HG03354 (cell line): ENCODE data around the gene FPGT.
A peak's percentile ranks its signal among the peaks of the same experiment; 100 is the strongest.
"Not testable (repeated sequence)": the region's sequence is repeated elsewhere in the genome, so short reads cannot be mapped to it uniquely, and the experiment has no call there.

Experiments used
- ATAC-seq: cut with Tn5 transposase; IDR thresholded peaks from one replicate; pipeline ENCODE4 v1.9.1; 2021; ENCODE audit warnings: mild to moderate bottlenecking; ENCODE audit not compliant: unreplicated experiment, poor library complexity, severe bottlenecking

Gene FPGT

DNA sequence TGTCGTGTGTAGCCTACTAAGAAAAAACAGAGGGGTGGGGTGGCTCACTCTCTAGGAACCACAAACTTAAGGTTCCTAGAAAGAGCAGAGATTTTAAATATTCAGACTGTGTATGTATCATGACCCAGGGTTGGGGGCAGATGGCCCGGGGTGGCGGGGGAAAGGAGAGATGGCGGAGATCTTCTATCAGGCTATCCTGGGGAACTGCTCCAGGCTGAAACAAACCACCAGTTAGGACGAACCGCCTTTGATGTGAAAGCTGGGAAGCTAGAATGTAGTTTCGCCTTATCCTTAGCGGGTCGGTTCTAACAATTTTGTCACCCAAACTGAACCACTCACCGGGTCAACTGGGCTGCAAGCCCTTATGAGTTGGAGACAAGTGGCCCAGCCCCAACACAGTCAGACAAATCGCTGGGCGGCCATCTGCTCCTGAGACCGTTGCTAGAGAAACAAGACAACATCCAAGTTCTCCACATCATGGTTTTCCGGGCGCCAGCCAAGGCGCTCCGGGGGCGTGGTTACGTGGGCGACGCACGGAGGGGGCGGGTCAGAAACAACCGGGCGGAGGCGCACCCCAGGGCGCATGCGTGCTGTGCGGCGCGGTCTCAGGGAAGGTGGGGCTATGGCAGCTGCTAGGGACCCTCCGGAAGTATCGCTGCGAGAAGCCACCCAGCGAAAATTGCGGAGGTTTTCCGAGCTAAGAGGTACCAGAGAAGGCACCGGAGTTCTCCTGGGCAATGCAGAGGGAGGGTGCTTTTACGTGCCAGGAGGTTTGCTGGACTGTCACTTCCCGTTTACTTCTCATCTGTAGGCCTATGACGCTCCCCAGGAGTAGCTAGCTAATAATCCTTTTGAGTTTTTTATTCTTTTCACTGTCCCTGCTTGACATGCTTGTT lies at the start of gene FPGT, which contains the start of gene LRRIQ3:
FPGT (plus strand) TSS at position 586 of the 896 bp plus-strand sequence; CDS start at position 623, 37 bp downstream.
LRRIQ3 (minus strand) TSS at position 520 of the 896 bp plus-strand sequence. CDS start 14,492 bp downstream, outside the sequence.
- peak; percentile 95 for ATAC-seq

DNA sequence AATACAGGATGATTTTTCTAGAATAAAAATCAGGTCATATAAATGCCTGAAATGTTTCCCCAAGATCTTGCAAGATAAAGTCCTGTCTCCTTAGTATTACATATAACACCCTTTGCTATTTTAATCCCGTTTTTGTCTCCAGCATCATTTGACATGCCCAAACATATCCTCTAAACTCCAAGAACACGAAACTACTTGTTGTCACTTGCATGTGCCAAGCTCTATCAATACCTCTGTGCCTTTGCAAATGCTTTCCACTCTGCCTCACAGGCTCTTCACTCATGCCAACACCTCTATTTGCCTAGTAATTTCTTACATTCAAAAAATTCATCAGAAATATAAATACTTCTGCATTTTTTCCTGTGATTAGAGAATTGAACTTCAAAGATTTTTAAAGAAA lies 38.0 kb upstream of the FPGT start:
- ATAC-seq, result no peak

DNA sequence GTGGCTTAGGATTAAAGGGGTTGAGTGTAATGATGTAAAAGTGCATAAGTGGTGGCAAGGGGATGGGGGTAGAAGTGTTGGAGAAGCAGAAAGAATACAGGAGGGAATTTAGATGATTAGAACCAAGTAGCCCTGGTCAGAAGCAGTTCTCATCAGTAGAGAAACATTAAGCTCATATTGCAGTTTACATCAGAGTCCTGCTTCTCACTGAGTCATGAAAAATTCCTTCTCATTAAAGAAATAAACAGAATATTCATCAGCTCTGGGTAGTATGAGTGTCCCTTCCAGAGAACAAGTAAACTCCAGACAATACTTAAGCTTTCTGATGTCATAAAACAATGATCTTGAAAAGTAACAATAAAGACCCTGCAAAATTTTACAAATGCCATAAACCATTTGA lies 36.5 kb upstream of the FPGT start:
- ATAC-seq, result no peak

DNA sequence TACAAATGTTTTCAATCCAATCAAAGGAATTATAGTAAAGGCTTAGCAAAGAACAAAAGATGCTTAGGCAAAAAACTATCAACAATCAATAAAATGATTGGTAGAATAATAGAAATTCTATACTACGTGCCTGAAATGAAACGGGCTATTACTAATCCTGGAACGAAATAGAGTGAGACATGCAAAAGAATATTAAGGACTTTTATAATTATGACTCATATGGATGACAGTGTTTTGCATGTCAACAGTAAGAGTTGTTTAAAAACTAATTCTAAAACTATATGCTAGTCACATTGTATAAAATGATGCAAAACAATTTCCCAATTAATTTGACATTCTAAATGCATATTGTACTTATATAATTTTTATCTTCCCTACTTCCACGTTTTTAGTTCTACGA lies 35.7 kb upstream of the FPGT start:
- no peak for ATAC-seq

DNA sequence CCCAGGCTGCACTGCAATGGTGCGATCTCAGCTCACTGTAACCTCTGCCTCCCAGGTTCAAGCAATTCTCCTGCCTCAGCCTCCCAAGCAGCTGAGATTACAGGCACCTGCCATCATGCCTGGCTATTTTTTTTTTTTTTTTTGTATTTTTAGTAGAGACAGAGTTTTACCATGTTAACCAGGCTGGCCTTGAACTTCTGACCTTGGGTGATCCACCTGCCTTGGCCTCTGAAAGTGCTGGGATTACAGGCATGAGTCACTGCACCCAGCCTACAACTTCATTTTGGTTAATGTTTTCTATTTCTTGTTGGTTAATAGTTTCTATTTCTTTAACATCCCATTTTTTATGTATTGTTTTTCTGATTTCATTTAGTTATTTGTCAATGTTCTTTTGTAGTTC lies 23.6 kb upstream of the FPGT start:
- ATAC-seq, result not testable (repeated sequence)

DNA sequence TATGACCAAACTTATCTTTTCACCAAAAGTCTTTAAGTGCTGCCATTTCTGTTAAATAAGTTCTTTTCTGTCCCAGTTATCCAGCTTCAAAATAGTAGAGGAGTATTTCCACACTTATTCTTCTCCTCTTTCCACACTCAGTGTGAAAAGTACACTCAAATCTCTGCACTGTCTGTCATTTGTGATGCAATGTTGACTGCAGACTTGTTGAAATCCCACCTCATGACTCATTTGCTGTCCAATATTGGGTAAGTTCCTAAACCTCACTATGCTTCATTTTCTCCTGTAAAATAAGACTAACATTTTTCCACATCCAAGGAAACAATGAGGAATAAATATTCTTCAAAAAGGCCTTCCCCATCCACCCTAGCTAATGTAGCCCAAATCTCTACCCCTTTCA lies 17.6 kb upstream of the FPGT start:
- no peak for ATAC-seq

DNA sequence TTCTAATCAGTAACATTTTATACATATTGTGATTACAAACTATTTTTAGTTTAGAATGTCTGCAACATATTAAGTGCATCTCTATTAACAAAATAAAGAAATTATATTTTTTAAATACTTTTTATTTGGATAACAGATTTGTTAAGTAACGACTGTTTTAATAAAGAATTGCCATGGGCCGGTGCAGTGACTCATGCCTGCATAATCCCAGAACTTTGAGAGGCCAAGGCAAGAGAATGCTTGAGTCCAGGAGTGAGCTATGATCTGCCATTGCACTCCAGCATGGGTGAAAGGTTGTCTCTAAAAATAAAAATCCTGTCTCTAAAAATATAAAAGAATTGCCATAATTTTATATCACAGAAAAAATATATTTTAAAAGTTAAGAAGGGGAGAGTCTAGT lies 4.1 kb upstream of the FPGT start:
- ATAC-seq, result no peak

DNA sequence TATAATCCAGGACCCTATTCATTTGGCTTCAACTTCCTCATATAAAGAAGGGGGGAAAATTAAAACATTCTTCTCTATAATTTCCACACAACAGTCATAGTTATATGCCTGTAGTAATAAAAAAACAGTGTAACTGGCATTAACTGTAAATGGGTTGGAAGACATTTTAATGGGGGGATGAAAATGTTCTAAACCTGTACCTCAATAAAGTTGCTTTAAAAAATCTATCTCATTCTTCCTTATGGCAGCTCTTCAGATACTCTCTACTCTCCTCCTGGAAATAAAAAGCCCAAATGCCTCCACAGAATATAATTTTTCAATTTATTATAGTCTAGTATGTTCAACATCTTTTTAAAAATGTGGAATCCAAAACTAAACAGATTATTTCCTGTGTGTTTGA lies 2.7 kb upstream of the FPGT start:
- ATAC-seq, result no peak

DNA sequence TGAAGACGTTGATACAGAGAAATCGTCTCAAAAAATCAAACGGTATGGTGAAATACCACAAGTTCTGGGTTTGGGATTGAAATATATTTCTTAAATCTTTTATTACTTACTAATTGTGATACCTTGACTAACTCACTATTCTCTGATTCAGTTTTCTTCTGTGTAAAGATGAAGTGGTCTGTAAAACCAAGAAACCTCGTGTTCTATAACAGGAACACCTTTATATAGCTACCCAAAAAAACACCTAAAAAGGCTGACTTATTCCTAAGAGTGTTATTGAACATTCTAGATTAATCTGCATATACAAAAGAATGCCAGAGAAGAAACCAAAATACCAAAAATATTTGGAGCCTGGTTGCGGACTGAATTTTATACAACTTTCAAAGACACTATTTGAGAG lies 787 bp upstream of the FPGT start:
- ATAC-seq, result no peak

DNA sequence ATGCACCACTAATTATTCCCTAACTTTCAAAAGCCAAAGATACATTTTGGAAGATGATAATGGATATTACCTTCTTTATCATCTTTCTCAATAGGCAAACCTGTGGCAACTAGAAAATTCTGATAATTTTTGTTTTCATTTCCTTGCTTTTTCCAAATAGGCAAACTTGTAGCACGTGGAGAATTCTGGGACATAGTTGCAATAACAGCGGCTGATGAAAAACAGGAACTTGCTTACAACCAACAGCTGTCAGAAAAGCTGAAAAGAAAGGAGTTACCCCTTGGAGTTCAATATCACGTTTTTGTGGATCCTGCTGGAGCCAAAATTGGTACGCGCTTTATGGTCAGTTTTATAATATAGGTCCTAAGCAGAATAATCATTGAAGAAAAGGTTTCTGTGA lies 1.5 kb downstream of the FPGT start:
- no peak for ATAC-seq

DNA sequence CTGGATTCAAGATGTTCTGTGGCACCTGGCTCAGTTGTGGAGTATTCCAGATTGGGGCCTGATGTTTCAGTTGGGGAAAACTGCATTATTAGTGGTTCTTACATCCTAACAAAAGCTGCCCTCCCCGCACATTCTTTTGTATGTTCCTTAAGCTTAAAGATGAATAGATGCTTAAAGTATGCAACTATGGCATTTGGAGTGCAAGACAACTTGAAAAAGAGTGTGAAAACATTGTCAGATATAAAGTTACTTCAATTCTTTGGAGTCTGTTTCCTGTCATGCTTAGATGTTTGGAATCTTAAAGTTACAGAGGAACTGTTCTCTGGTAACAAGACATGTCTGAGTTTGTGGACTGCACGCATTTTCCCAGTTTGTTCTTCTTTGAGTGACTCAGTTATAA lies 7.2 kb downstream of the FPGT start:
- ATAC-seq, result no peak

DNA sequence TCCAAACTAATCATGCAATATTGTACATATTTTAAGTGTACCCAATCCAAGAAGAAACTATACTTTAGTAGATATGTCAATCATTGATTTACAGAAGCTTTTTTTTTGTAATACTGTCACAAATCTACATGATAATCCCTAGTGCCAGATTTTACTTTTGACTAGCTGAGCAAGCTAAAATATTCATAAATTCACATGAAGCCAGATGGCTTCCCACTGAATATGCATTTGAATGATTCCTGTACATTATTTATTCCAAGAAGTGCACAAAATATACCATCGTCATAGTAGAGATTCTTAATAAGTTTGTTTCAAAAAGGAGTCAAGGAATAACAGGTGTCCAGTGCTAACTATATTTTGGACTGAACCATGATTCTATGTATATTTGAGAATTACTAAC lies 17.2 kb downstream of the FPGT start:
- ATAC-seq, result no peak

DNA sequence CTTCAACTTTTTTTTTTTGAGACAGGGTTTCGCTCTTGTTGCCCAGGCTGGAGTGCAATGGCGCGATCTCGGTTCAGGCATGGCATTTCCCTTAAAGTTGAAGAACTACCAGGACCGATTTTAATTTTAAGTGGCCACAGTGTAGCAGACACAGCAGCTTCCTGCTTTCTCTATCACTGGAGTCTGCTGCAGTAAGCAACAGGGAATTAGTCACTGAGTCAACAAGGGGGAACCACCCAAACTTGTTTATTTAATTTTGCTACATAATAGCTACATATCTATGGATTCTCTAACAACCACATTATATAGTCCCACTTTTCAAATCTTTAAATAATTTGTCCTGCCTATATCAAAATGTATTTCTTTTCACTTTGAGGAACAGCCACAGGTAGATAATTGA lies 24.7 kb downstream of the FPGT start:
- ATAC-seq, result no peak

DNA sequence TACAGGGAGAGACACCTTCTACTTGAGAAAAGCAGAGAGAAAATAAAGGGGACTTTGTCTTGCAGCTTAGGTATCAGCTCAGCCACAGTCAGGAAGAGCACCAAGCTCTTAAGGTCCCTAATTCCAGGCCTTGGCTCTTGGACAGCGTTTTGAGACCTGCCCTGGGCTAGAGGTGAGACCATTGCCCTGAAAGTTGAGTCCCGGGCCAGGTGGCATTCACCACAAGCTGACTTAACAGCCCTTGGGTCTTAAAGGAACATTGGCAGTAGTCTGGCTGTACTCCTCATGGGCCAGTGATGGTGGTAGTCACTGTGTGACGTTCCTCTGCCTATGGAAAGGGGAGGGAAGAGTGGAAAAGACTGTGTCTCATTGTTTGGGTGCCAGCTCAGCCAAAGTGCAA lies 25.4 kb downstream of the FPGT start:
- no peak for ATAC-seq

DNA sequence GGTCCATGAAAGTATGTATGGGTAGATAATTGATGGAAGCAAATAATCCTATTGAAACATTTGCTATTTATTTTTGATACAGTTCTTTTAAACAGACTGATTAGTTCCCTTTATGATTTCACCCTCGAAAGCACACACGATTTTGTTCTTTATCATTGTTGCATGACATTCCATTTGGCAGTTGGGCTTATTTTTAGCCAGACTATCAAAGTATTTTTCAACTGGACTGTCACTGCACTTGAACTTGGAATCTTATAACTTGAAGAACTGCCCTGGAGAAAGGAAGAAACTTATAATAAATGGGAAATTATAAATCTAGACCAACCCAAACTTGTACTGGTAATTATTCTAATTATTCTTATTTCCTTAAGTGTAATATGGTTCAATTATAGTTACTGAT lies 37.1 kb downstream of the FPGT start, which contains the start of gene TNNI3K:
TNNI3K (plus strand) TSS at position 235 of the 400 bp plus-strand sequence; CDS start at position 300, 65 bp downstream.
- no peak for ATAC-seq

DNA sequence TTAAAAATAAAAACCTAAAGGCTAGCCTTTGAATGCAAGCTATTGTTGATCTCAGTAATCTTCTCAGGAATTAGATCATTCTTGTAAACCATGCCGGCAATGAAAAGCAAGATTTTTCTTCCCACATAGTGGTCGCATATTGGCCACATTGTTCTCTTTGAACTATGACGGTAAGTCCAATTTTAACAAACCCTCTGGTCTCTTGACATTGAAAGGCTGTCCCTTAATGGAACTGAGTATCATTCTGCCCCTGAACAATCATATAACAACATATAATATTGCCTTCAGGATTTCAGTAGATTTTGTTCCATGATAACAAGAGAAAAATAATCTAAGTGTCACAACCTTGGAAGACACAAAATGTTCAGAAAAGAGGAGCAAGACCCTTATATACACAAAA lies 38.4 kb downstream of the FPGT start:
- no peak for ATAC-seq

DNA sequence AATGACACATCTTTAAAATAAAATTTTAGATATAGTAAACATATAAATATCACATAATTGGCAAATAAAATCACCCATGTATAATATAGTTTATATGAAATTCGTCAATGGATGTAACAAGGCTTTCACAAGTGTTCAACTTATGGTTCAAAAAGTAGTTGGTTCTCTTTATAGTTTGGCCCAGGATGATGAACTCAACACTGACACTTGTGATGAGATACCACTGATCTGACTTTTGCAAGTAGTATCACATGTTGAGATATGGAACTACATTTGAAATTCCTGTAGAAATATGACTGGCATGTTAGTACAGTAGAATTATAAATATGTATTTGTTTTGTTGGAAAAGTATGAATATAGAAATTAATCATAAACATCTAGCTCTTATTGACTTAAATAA lies 39.0 kb downstream of the FPGT start:
- no peak for ATAC-seq

DNA sequence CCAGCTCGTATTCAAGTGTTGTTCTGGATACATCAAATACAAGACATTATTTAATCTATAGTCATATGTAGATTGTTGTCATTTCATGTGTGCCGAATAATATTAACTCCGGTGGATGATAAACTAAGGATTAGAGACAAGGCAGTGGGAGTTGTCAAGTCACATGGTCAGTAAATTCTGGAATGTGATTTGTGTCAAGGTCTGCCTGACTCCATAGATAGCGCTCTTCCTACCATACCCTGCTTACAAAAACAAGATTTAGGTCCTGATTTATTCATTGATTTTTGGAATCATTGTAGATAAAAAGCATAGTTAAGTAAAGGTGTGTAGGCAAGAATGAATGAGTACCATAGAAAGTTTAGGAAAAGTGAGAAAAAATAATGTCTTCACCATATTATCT lies 39.7 kb downstream of the FPGT start:
- ATAC-seq, result no peak

DNA sequence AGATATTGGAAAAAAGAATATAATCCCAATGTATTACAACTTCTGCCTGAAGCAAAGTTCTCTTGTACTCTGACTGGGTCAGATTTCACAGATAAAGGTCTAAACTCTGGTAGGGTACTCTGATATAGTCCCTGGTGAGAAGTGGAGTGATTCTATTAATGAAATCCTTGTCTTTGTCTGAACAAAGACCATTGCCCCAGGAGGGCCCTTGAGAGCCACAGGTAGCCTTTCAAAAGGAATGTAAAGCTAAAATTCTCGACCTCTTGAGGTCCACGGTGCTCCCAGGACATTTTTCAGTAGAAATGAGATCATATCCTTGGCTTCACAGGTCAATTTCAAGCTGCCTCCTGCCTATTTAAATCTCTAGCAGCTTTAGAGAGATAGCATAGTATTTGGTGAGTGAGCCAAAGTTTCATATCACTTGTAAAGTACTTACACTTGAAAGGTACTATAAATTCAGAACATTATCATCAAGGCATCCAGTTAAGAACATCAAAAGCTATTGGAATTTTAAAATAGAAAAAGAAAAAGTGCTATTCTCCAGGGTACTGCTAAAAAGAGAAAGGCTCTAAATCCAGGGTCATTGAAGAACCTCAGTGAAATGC lies 47.2 kb downstream of the FPGT start:
- no peak for ATAC-seq

DNA sequence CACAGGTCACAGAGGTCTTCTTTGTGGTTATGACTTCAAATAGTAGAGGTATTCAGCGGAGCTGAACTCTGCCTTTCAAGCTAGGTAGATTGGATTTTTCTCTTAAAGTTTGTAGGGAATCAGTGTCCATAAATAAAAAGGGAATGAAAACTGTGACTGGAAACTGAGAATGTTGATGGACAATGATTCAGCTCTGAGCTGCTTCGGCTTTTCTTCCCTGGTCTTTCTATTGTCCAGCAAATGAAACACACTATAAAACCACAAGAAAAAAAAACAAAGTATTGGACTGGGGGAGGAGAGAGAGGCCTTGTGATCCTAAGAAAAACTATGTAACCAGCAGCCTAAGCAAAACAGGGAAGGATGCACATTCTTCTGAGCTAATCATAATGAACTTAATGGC lies 48.3 kb downstream of the FPGT start:
- no peak for ATAC-seq

DNA sequence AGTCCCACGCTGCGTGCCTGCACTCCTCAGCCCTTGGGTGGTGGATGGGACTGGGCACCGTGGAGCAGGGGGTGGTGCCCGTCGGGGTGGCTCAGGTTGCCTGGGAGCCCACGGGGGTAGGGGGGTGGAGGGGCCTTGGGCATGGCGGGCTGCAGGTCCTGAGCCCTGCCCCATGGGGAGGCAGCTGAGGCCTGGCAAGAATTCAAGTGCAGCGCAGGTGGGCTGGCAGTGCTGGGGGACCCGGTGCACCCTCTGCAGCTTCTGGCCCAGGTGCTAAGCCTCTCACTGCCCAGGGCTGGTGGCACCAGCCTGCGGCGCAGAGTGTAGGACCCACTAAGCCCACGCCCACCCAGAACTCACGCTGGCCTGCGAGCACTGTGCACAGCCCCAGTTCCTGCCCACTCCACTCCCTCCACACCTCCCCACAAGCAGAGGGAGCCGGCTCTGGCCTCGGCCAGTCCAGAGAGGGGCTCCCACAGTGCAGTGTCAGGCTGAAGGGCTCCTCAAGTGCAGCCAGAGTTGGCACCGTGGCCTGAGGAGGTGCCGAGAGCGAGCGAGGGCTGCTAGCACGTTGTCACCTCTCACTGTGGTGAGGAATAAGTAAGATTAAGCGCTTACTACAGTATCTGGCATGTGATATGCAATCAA lies 50.0 kb downstream of the FPGT start:
- no peak for ATAC-seq
